ENCODE measurements around the gene MYL3. TPM values are rescaled to one million over a fixed set of nuclear protein-coding genes. Genes with fewer than 3 reads are reported as not detected.

MYL3 gene
- total RNA-seq, 1 donor: 1.7 TPM

- DNase-seq (ENCODE audit: low read depth): no peak
- H3K4me3 ChIP-seq (ENCODE audit: low read depth, low read length): no peak overlapping the region
- no peak for TF ChIP-seq CTCF (IDR thresholded peaks at IDR 0.05; ENCODE audit: insufficient read depth, low read depth, low read length)
Observed at GRCh38 chr3:46899151-46900006, 36.1 kb upstream of the MYL3 start.

GRCh38 chr3:46898321-46899150 is 35.3 kb upstream of the MYL3 start:
- no peak for TF ChIP-seq CTCF (IDR thresholded peaks at IDR 0.05; ENCODE audit: insufficient read depth, low read depth, low read length)
- DNase-seq (ENCODE audit: low read depth): no peak
- no peak overlapping the region for H3K4me3 ChIP-seq (ENCODE audit: low read depth, low read length)

- no peak for TF ChIP-seq CTCF (IDR thresholded peaks at IDR 0.05; ENCODE audit: insufficient read depth, low read depth, low read length)
- H3K4me3 ChIP-seq (ENCODE audit: low read depth, low read length): no peak overlapping the region
- no peak for DNase-seq (ENCODE audit: low read depth)
Observed at GRCh38 chr3:46897829-46898320, 34.6 kb upstream of the MYL3 start.

DNA sequence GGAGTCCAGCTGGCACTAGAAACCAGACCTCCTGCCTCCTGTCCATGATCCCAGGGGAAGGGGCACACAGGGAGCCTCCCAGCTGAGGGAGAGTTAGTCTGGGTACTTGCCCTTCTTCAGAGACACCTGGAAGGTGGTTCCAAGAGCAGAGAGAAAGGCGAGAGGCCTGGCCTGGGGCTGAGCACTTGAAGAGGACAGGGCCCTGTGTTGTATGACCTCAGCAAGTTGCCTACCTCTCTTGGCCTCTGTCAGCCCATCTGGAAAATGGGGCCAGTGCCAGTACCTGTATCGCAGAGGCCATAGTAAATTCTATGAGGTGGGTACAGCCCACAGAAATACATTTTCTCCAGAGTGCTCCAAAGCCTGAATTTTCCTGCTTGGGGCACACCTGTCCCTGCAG is 33.8 kb upstream of the MYL3 start:
- no peak for DNase-seq (ENCODE audit: low read depth)
- no peak overlapping the region for H3K4me3 ChIP-seq (ENCODE audit: low read depth, low read length)
- no peak for TF ChIP-seq CTCF (IDR thresholded peaks at IDR 0.05; ENCODE audit: insufficient read depth, low read depth, low read length)

GRCh38 chr3:46896386-46896785 is 33.1 kb upstream of the MYL3 start:
- no peak for TF ChIP-seq CTCF (IDR thresholded peaks at IDR 0.05; ENCODE audit: insufficient read depth, low read depth, low read length)
- DNase-seq (ENCODE audit: low read depth): no peak
- no peak overlapping the region for H3K4me3 ChIP-seq (ENCODE audit: low read depth, low read length)

DNA sequence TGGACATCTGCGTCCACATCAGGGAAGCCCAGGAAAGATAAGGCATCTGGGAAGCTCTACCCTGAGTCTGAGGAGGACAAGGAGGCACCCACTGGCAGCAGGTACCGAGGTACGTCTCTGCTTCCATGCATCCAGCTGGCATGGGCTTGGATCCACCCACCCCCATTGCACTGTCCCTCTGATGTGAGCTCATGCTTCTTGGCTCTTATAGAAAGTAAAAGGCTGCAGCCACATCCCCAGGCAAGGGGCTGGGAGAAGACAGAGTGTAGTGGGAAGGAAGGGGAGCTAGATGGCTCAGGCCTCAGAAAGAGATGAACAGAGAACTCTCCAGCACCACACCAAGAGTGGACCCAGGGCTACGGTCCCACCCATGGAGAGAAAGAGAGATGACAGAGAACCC is 32.5 kb upstream of the MYL3 start:
- H3K4me3 ChIP-seq (ENCODE audit: low read depth, low read length): no peak overlapping the region
- DNase-seq (ENCODE audit: low read depth): no peak
- no peak for TF ChIP-seq CTCF (IDR thresholded peaks at IDR 0.05; ENCODE audit: insufficient read depth, low read depth, low read length)

All from fibroblast of villous mesenchyme (primary cell).